Measurements from ENCODE around the gene SEBOX. TPM values are rescaled to one million over a fixed set of nuclear protein-coding genes. Genes with fewer than 3 reads are reported as not detected.

The SEBOX gene
- total RNA-seq, 1 donor from 2014 or later, result not detected

GRCh38 chr17:28363776-28364650 is 986 bp downstream of the SEBOX start:
- H3K4me2 ChIP-seq (ENCODE audit: low read length), result no peak overlapping the region
- Mint-ChIP-seq H3K27me3 (ENCODE audit: low read depth, unreplicated experiment) (no peaks in the 10 kb centered on the region), H3K36me3 (ENCODE audit: low read depth, unreplicated experiment) (peaks cover 13% of the 10 kb centered on the region), H3K27ac (ENCODE audit: unreplicated experiment) (no peak overlapping the region), H3K4me1 (ENCODE audit: low read depth, unreplicated experiment) (no peaks in the 10 kb centered on the region), H3K4me3 (ENCODE audit: unreplicated experiment) (no peak overlapping the region), H3K9me3 (ENCODE audit: unreplicated experiment) (no peaks in the 10 kb centered on the region)
- peaks cover 24% of the 10 kb centered on the region for H3K36me3 ChIP-seq (ENCODE audit: insufficient read depth, low read length)
- H3K4me3 ChIP-seq (ENCODE audit: insufficient read depth, low read depth, low read length), result no peak overlapping the region
- H3K27ac ChIP-seq (ENCODE audit: low read depth, low read length), result no peak overlapping the region
- no peaks in the 10 kb centered on the region for H3K27me3 ChIP-seq (ENCODE audit: insufficient read depth, low read length)
- TF ChIP-seq CTCF (IDR thresholded peaks at IDR 0.05; ENCODE audit: insufficient read depth, low read depth, low read length), result no peak
- no peak for TF ChIP-seq EZH2 (IDR thresholded peaks at IDR 0.05; ENCODE audit: insufficient read depth, low read length)
- DNase-seq (ENCODE audit: low read depth), result no peak
- peaks cover 3% of the 10 kb centered on the region for H3K79me2 ChIP-seq (ENCODE audit: insufficient read depth, low read length)
- no peaks in the 10 kb centered on the region for H4K20me1 ChIP-seq (ENCODE audit: insufficient read depth, low read length)
- no peaks in the 10 kb centered on the region for H3K9me3 ChIP-seq (ENCODE audit: insufficient read depth, low read depth, low read length)
- H3K4me1 ChIP-seq (ENCODE audit: insufficient read depth, low read length), result no peaks in the 10 kb centered on the region
- no peak for FAIRE-seq
- no peak overlapping the region for H2AFZ ChIP-seq (ENCODE audit: low read depth, low read length)
- no peak overlapping the region for H3K9ac ChIP-seq (ENCODE audit: low read length)

- Histone ChIP-seq H2AFZ (ENCODE audit: low read depth, low read length) (no peak overlapping the region), H3K27ac (ENCODE audit: low read depth, low read length) (no peak overlapping the region), H4K20me1 (ENCODE audit: insufficient read depth, low read length) (no peaks in the 10 kb centered on the region), H3K9me3 (ENCODE audit: insufficient read depth, low read depth, low read length) (no peaks in the 10 kb centered on the region), H3K27me3 (ENCODE audit: insufficient read depth, low read length) (no peaks in the 10 kb centered on the region), H3K4me1 (ENCODE audit: insufficient read depth, low read length) (peaks cover 4% of the 10 kb centered on the region), H3K79me2 (ENCODE audit: insufficient read depth, low read length) (peaks cover 10% of the 10 kb centered on the region), H3K4me2 (ENCODE audit: low read length) (no peak overlapping the region), H3K36me3 (ENCODE audit: insufficient read depth, low read length) (peaks cover 24% of the 10 kb centered on the region), H3K9ac (ENCODE audit: low read length) (no peak overlapping the region), H3K4me3 (ENCODE audit: insufficient read depth, low read depth, low read length) (no peak overlapping the region)
- Mint-ChIP-seq H3K9me3 (ENCODE audit: unreplicated experiment) (no peaks in the 10 kb centered on the region), H3K27me3 (ENCODE audit: low read depth, unreplicated experiment) (no peaks in the 10 kb centered on the region), H3K4me1 (ENCODE audit: low read depth, unreplicated experiment) (no peaks in the 10 kb centered on the region), H3K36me3 (ENCODE audit: low read depth, unreplicated experiment) (peaks cover 13% of the 10 kb centered on the region), H3K4me3 (ENCODE audit: unreplicated experiment) (no peak overlapping the region), H3K27ac (ENCODE audit: unreplicated experiment) (no peak overlapping the region)
- DNase-seq (ENCODE audit: low read depth), result no peak
- no peak for FAIRE-seq
- TF ChIP-seq CTCF (IDR thresholded peaks at IDR 0.05; ENCODE audit: insufficient read depth, low read depth, low read length) (no peak), EZH2 (IDR thresholded peaks at IDR 0.05; ENCODE audit: insufficient read depth, low read length) (no peak)
Observed at GRCh38 chr17:28363186-28363585, 1.8 kb downstream of the SEBOX start.

GRCh38 chr17:28357901-28358197 is 7.2 kb downstream of the SEBOX start:
- TF ChIP-seq EZH2 (IDR thresholded peaks at IDR 0.05; ENCODE audit: insufficient read depth, low read length) (no peak), CTCF (IDR thresholded peaks at IDR 0.05; ENCODE audit: insufficient read depth, low read depth, low read length) (no peak)
- no peaks in the 10 kb centered on the region for H3K27me3 ChIP-seq (ENCODE audit: insufficient read depth, low read length)
- Mint-ChIP-seq H3K27me3 (ENCODE audit: low read depth, unreplicated experiment) (no peaks in the 10 kb centered on the region), H3K36me3 (ENCODE audit: low read depth, unreplicated experiment) (peaks cover 17% of the 10 kb centered on the region), H3K27ac (ENCODE audit: unreplicated experiment) (peak overlapping the region; percentile 92), H3K9me3 (ENCODE audit: unreplicated experiment) (no peaks in the 10 kb centered on the region), H3K4me3 (ENCODE audit: unreplicated experiment) (peak overlapping the region; percentile 98), H3K4me1 (ENCODE audit: low read depth, unreplicated experiment) (peaks cover 10% of the 10 kb centered on the region)
- DNase-seq (ENCODE audit: low read depth) (no peak), FAIRE-seq (no peak)
- H4K20me1 ChIP-seq (ENCODE audit: insufficient read depth, low read length), result no peaks in the 10 kb centered on the region
- H3K27ac ChIP-seq (ENCODE audit: low read depth, low read length), result peak overlapping the region; percentile 73
- peaks cover 18% of the 10 kb centered on the region for H3K4me1 ChIP-seq (ENCODE audit: insufficient read depth, low read length)
- H3K79me2 ChIP-seq (ENCODE audit: insufficient read depth, low read length), result peaks cover 49% of the 10 kb centered on the region
- no peaks in the 10 kb centered on the region for H3K9me3 ChIP-seq (ENCODE audit: insufficient read depth, low read depth, low read length)
- peak overlapping the region; percentile 99 for H3K4me2 ChIP-seq (ENCODE audit: low read length)
- peak overlapping the region; percentile 98 for H3K9ac ChIP-seq (ENCODE audit: low read length)
- H2AFZ ChIP-seq (ENCODE audit: low read depth, low read length), result peak overlapping the region; percentile 80
- peak overlapping the region; percentile 85 for H3K4me3 ChIP-seq (ENCODE audit: insufficient read depth, low read depth, low read length)
- H3K36me3 ChIP-seq (ENCODE audit: insufficient read depth, low read length), result peaks cover 44% of the 10 kb centered on the region

Measured in astrocyte (in vitro differentiated cells and primary cell).